Measurements from ENCODE around the gene SLC25A3.
A peak's percentile ranks its signal among the peaks of the same experiment; 100 is the strongest.
"Not testable (repeated sequence)": the region's sequence is repeated elsewhere in the genome, so short reads cannot be mapped to it uniquely, and the experiment has no call there.

The SLC25A3 gene

DNA sequence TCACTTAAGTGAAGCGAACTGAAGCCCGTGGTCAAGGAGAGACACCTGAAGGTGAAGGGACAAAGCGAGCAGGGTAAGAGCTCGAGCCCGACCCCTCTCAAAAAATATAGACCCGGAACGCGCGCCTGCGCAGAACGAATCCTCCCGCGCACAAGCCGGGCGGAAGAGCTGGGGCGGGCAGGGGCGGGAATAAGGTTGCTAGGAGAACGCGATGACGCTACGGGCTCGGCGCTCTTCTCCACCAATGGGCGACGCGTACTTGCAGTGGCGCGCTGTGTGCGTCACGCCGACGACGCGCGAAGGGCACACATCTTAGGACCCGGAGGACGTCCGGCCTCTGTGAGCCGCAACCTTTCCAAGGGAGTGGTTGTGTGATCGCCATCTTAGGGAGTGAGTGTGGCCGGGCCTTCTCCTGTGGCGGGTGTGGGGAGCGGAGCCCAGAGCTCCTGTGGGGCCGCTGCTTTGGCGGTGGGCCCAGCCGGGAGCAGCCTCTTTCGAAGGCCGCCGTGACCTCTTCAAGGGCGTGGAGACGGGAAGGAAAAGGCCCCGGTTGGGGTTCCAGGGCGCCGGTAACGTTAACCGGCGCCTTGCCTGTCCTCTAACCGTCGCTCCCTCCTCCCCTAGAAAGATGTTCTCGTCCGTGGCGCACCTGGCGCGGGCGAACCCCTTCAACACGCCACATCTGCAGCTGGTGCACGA is at the start of gene SLC25A3:
SLC25A3 (plus strand) TSS at position 336 of the 699 bp plus-strand sequence; CDS start at position 629, 293 bp downstream.
- DNase-seq (ENCODE audit: low read depth), result peak; percentile 95

DNA sequence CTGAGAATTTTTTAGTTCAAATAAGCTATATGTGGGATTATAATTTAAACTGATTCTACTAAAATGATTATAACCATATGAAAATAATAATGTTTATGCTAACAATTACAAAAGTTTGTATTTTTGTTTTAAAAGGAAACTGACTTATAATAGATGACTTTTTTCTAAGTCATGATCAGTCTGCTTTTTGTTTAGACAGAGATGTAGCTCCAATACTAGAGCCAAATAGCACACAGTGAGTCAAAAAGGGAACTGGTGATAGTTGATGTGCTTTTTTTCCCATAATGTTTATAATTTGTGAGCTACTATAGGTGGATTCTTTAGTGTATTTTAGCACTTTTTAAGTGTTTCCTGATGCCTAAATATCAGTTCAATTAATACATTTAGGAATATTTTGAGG is 49.8 kb upstream of the SLC25A3 start:
- no peak for DNase-seq (ENCODE audit: low read depth)

GRCh38 chr12:98544751-98545150 is 48.7 kb upstream of the SLC25A3 start:
- no peak for DNase-seq (ENCODE audit: low read depth)

GRCh38 chr12:98549371-98550110 is 43.9 kb upstream of the SLC25A3 start:
- DNase-seq (ENCODE audit: low read depth), result no peak

- no peak for DNase-seq (ENCODE audit: low read depth)
These were observed 41.7 kb upstream of the SLC25A3 start for GRCh38 chr12:98551787-98552186.

DNA sequence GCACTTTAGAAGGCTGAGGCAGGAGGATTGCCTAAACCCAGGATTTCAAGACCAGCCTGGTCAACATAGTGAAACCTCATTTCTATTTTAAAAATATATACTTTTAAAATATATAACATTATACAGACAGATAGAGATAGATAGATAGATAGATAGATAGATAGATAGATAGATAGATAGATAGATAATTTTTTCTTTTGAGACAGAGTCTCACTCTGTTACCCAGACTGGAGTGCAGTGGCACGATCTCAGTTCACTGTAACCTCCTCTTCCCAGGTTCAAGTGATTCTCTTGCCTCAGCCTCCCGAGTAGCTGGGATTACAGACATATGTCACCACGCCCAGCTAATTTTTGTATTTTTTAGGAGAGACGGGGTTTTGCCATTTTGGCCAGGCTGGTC is 35.4 kb upstream of the SLC25A3 start:
- DNase-seq (ENCODE audit: low read depth), result not testable (repeated sequence)

- no peak for DNase-seq (ENCODE audit: low read depth)
These were observed 33.8 kb upstream of the SLC25A3 start for GRCh38 chr12:98559666-98560065.

- DNase-seq (ENCODE audit: low read depth), result no peak
These were observed 31.6 kb upstream of the SLC25A3 start for GRCh38 chr12:98561846-98562245.

- no peak for DNase-seq (ENCODE audit: low read depth)
These were observed 21.5 kb upstream of the SLC25A3 start for GRCh38 chr12:98572010-98572409.

DNA sequence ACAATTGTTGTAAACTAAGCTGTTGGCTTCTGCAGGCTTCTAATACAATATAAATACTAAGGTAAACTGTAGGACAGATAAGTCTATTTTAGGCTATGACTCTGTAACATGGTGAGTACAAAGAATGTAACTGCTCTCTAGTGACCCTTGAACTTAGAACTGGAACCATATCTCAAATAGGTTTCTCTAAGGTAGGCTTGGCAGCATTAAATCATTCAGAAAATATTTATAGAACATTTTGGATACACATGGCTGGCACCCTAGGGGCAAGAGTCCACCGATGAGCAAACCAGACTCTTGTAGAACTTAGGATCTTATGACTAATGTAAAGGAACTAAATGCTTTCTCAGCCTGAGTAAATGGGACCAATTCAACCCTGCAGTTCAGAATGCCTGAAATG is 19.4 kb upstream of the SLC25A3 start:
- no peak for DNase-seq (ENCODE audit: low read depth)

GRCh38 chr12:98575013-98575412 is 18.5 kb upstream of the SLC25A3 start:
- no peak for DNase-seq (ENCODE audit: low read depth)

GRCh38 chr12:98576795-98577194 is 16.7 kb upstream of the SLC25A3 start:
- DNase-seq (ENCODE audit: low read depth), result not testable (repeated sequence)

DNA sequence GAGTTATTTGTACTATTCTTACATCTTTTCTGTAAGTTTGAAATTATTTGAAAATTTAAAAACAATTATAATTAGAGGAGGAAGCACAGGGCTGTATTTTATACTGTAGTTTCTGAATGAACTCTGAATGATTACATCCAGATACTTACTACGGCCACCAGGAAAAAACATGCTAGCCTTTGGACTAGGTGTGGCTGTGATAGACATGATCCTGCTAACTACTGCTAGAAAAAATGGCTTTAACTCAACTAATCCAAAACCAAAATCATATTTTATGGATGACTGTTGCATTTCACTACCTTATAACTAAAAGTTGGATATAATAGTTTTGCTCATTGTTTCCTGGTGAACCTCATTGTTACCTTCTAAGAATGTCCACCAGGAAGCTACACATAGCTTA is 15.1 kb upstream of the SLC25A3 start:
- DNase-seq (ENCODE audit: low read depth), result no peak

DNA sequence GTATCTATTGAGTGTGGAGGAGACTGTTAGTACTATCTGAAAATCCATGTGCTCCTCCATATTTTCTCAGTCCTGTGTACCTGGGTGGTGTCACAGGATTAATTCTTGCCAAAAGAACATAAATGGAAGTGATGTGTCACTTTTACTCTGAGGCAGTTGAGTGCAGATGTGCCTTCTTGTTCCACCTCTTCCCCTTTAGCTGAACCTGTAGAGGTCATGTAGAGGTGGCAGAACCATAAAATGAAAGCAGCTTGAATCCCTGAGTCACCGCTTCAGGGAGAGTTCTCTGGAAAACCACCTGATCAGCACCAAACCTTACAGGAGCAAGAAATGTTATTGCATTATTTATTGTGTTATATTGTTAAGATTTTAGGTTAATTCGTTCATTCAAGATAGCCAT is 14.7 kb upstream of the SLC25A3 start:
- DNase-seq (ENCODE audit: low read depth), result no peak

GRCh38 chr12:98579347-98579746 is 14.1 kb upstream of the SLC25A3 start:
- no peak for DNase-seq (ENCODE audit: low read depth)

DNA sequence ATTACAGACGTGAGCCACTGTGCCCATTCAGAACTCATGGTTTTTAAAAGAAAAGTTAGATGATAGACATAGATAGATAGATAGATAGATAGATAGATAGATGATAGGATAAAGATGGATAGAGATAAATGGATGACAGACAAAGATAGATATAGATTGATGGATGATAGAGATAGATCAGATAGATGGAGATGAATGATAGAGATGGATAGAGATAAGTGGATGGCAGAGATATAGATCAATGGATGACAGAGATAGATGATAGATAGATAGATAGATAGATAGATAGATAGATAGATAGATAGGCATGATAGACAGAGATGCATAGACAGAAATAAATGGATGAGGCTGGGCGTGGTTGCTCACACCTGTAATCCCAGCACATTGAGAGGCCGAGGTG is 13.7 kb upstream of the SLC25A3 start:
- no peak for DNase-seq (ENCODE audit: low read depth)

- no peak for DNase-seq (ENCODE audit: low read depth)
These were observed 12.8 kb upstream of the SLC25A3 start for GRCh38 chr12:98580695-98581094.

- no peak for DNase-seq (ENCODE audit: low read depth)
These were observed 12.4 kb upstream of the SLC25A3 start for GRCh38 chr12:98581101-98581500.

DNA sequence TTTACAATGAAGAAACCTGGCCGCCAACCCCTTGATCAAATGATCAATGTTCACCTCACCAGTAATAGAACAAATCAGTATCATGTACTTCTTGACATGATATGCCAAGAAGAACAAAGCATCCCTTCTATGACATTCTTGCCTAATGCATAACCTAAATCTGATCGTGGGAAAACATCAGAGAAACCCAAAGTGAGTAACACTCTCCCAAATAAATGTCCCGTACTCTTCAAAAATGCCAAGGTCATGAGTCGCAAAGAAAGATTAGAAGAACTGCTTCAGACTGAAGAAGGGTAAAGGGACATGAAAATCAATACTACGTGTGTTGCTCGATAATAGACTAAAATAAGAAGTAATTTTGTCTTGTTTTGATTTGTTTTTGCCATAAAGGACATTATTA is 11.4 kb upstream of the SLC25A3 start:
- no peak for DNase-seq (ENCODE audit: low read depth)

- DNase-seq (ENCODE audit: low read depth), result no peak
These were observed 6.4 kb upstream of the SLC25A3 start for GRCh38 chr12:98587084-98587483.

GRCh38 chr12:98591209-98591608 is 2.3 kb upstream of the SLC25A3 start:
- DNase-seq (ENCODE audit: low read depth), result no peak

DNA sequence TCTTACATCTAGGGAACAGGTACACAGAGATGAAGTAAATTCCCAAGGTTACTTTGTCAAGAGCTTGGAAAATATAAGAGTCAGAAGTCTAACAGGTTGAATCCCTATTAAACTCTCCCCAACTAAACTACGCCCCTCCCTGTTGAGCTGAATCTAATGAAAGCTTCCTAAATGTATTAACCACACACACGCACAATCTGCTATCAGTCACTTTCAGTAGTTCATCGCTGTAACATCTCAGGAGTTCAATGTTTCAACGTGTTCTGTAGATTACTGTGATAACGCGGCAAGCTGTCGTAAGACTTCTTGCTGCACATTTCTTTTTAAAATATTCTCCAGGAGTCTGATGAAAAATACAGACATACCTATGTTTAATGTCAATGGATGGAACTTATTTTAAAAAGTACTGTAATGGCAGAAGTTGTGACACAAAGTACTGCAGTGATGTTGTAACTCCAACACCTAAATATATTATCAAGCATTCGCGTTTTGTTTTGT is 612 bp upstream of the SLC25A3 start:
- DNase-seq (ENCODE audit: low read depth), result no peak

DNA sequence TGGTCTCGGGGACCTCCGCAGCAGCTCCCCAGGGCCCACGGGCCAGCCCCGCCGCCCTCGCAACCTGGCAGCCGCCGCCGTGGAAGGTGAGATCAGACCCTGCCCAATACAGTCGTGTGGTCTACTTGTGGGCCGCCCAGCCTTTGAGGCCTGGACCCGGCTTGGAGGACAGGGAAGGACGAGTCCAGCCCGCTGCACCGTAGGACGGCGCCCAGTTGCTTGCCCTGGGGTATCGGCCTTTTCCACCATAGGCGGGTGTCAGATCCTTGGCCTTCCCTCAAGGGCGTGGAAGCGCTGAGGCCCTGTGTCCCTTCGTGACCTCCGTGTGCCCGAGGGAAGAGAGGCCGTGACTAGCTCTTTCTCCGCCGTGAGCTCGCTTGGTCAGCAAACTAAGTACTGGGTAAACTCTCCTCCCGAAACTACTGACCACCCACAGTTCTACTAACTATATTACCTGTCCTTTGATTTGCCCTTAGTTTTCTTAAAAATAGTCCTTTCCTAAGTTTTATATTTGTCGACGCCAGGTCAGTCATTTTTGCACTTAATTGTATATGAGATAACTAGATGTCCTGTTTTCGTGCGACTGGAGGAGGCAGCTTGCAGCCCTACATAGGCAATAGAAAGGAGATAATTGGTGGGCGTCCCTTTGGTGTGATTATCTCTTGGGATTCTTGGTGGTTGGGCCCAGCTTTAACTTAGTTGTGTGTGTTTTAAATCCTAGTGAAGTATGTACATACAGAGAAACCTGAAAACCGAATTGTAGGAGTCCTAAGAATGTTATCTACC is 757 bp downstream of the SLC25A3 start:
- DNase-seq (ENCODE audit: low read depth), result no peak

Measured in GM04504 (cell line).